Measurements from ENCODE around the gene GABRG2. TPM values are rescaled to one million over a fixed set of nuclear protein-coding genes. Genes with fewer than 3 reads are reported as not detected.

GABRG2 gene
- polyA plus RNA-seq, 3 donors: not detected

- Mint-ChIP-seq H3K36me3 (no peaks in the 10 kb centered on the region), H3K27ac (peak overlapping the region in 1 of 7 donors; percentile 20), H3K27me3 (ENCODE audit: low read depth in 3 of 3) (no peaks in the 10 kb centered on the region), H3K4me1 (no peaks in the 10 kb centered on the region), H3K4me3 (no peak overlapping the region), H3K9me3 (peaks cover 0 to 3% (median 0%) of the 10 kb centered on the region in 7 donors)
- intact Hi-C loops (cut with micrococcal nuclease): no loop called here
- no peaks in the 10 kb centered on the region for H4K20me1 ChIP-seq (ENCODE audit: insufficient read depth, low read length)
- H3K9me3 ChIP-seq (replicated peaks in 1 of 2; ENCODE audit: control insufficient read depth in 1 of 2, insufficient read depth in 1 of 2, low read length in 2 of 2): no peaks in the 10 kb centered on the region
- H3K4me1 ChIP-seq (ENCODE audit: control insufficient read depth in 1 of 2, insufficient read depth in 2 of 2, low read length in 2 of 2): no peaks in the 10 kb centered on the region
- WGBS (ENCODE audit: insufficient coverage): no CpG with 5 or more reads among the region's 2 CpGs
- H3K4me2 ChIP-seq (replicated peaks; ENCODE audit: extremely low read depth, low read length, poor library complexity, severe bottlenecking): no peak overlapping the region
- no peaks in the 10 kb centered on the region for H3K27me3 ChIP-seq (ENCODE audit: control insufficient read depth in 2 of 2, insufficient read depth in 2 of 2, low read length in 2 of 2)
- no peak overlapping the region for H3K4me3 ChIP-seq (replicated peaks in 1 of 3; ENCODE audit: low read depth in 2 of 3, low read length in 3 of 3)
- H3K9ac ChIP-seq (ENCODE audit: insufficient read depth, low read length, poor library complexity, severe bottlenecking): no peak overlapping the region
- no peak for DNase-seq
- no peak overlapping the region for H3K27ac ChIP-seq (ENCODE audit: low read depth in 1 of 2, low read length in 2 of 2)
- H3K36me3 ChIP-seq (replicated peaks in 1 of 2; ENCODE audit: control insufficient read depth in 1 of 2, insufficient read depth in 2 of 2, low read length in 2 of 2): no peaks in the 10 kb centered on the region
- H2AFZ ChIP-seq (ENCODE audit: insufficient read depth, low read depth, low read length, poor library complexity, severe bottlenecking): no peak overlapping the region
- no peaks in the 10 kb centered on the region for H3K79me2 ChIP-seq (ENCODE audit: insufficient read depth, low read length)
- TF ChIP-seq, protein P1, sequence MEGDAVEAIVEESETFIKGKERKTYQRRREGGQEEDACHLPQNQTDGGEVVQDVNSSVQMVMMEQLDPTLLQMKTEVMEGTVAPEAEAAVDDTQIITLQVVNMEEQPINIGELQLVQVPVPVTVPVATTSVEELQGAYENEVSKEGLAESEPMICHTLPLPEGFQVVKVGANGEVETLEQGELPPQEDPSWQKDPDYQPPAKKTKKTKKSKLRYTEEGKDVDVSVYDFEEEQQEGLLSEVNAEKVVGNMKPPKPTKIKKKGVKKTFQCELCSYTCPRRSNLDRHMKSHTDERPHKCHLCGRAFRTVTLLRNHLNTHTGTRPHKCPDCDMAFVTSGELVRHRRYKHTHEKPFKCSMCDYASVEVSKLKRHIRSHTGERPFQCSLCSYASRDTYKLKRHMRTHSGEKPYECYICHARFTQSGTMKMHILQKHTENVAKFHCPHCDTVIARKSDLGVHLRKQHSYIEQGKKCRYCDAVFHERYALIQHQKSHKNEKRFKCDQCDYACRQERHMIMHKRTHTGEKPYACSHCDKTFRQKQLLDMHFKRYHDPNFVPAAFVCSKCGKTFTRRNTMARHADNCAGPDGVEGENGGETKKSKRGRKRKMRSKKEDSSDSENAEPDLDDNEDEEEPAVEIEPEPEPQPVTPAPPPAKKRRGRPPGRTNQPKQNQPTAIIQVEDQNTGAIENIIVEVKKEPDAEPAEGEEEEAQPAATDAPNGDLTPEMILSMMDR (IDR thresholded peaks at IDR 0.05): no peak
Measured at GRCh38 chr5:162128117-162128516, 60.5 kb downstream of the GABRG2 start.

- Histone ChIP-seq H3K4me1 (ENCODE audit: control insufficient read depth in 1 of 2, insufficient read depth in 2 of 2, low read length in 2 of 2) (no peaks in the 10 kb centered on the region), H3K4me2 (replicated peaks; ENCODE audit: extremely low read depth, low read length, poor library complexity, severe bottlenecking) (no peak overlapping the region), H3K9ac (ENCODE audit: insufficient read depth, low read length, poor library complexity, severe bottlenecking) (no peak overlapping the region), H2AFZ (ENCODE audit: insufficient read depth, low read depth, low read length, poor library complexity, severe bottlenecking) (no peak overlapping the region), H3K79me2 (ENCODE audit: insufficient read depth, low read length) (no peaks in the 10 kb centered on the region), H3K36me3 (replicated peaks in 1 of 2; ENCODE audit: control insufficient read depth in 1 of 2, insufficient read depth in 2 of 2, low read length in 2 of 2) (no peaks in the 10 kb centered on the region), H3K27me3 (ENCODE audit: control insufficient read depth in 2 of 2, insufficient read depth in 2 of 2, low read length in 2 of 2) (no peaks in the 10 kb centered on the region), H4K20me1 (ENCODE audit: insufficient read depth, low read length) (no peaks in the 10 kb centered on the region), H3K4me3 (replicated peaks in 1 of 3; ENCODE audit: low read depth in 2 of 3, low read length in 3 of 3) (no peak overlapping the region), H3K9me3 (replicated peaks in 1 of 2; ENCODE audit: control insufficient read depth in 1 of 2, insufficient read depth in 1 of 2, low read length in 2 of 2) (no peaks in the 10 kb centered on the region), H3K27ac (ENCODE audit: low read depth in 1 of 2, low read length in 2 of 2) (no peak overlapping the region)
- Mint-ChIP-seq H3K27me3 (ENCODE audit: low read depth in 3 of 3) (no peaks in the 10 kb centered on the region), H3K4me3 (no peak overlapping the region), H3K4me1 (no peaks in the 10 kb centered on the region), H3K9me3 (peaks cover 0 to 4% (median 2%) of the 10 kb centered on the region in 7 donors), H3K36me3 (no peaks in the 10 kb centered on the region), H3K27ac (no peak overlapping the region)
- TF ChIP-seq, protein P1 (IDR thresholded peaks at IDR 0.05): no peak
- no peak for DNase-seq
- intact Hi-C loops (cut with micrococcal nuclease): no loop called here
Measured at GRCh38 chr5:162132348-162132747, 64.8 kb downstream of the GABRG2 start.

All from CD14-positive monocyte (primary cell).